ENCODE measurements around the gene CDH24. TPM values are rescaled to one million over a fixed set of nuclear protein-coding genes. Genes with fewer than 3 reads are reported as not detected.
A peak's percentile ranks its signal among the peaks of the same experiment; 100 is the strongest.

Gene CDH24
- total and polyA plus RNA-seq, 8 donors: 6.1 to 14.8 (median 11.3) TPM

- no peak overlapping the region for H3K4me3 ChIP-seq
- H3K36me3 ChIP-seq: peaks cover 0 to 19% of the 10 kb centered on the region in 2 donors
- ATAC-seq (no peak), DNase-seq (no peak)
- H3K27me3 ChIP-seq: no peaks in the 10 kb centered on the region
- intact Hi-C loops (cut with DNase I): no loop called here
- peak overlapping the region in 1 of 2 donors; percentile 23 for H3K27ac ChIP-seq
- H3K4me1 ChIP-seq: peaks cover 5 to 44% of the 10 kb centered on the region in 2 donors
- TF ChIP-seq CTCF (IDR thresholded peaks at IDR 0.05): no peak
- H3K9me3 ChIP-seq: no peaks in the 10 kb centered on the region
Observed at GRCh38 chr14:23099212-23099861, 42.0 kb upstream of the CDH24 start.

GRCh38 chr14:23097786-23098185, 40.5 kb upstream of the CDH24 start:
- intact Hi-C loops (cut with DNase I): no loop called here
- H3K4me1 ChIP-seq: peaks cover 15 to 55% of the 10 kb centered on the region in 2 donors
- no peak for ATAC-seq
- no peak overlapping the region for H3K4me3 ChIP-seq
- DNase-seq: no peak
- peaks cover 0 to 24% of the 10 kb centered on the region in 2 donors for H3K36me3 ChIP-seq
- no peak overlapping the region for H3K27ac ChIP-seq
- H3K27me3 ChIP-seq: no peaks in the 10 kb centered on the region
- no peaks in the 10 kb centered on the region for H3K9me3 ChIP-seq
- no peak for TF ChIP-seq CTCF (IDR thresholded peaks at IDR 0.05)

GRCh38 chr14:23095196-23096108, 38.1 kb upstream of the CDH24 start, which contains the start of gene C14orf119:
TSS of gene C14orf119 (plus strand) at chr14:23095505. CDS start at chr14:23097659, 2,154 bp downstream.
- Histone ChIP-seq H3K9me3 (no peaks in the 10 kb centered on the region), H3K4me1 (peaks cover 15 to 72% of the 10 kb centered on the region in 2 donors), H3K4me3 (peak within 1 kb of the TSS; percentile 79 to 93), H3K27ac (peak within 1 kb of the TSS; percentile 96 to 98), H3K27me3 (no peaks in the 10 kb centered on the region), H3K36me3 (peaks cover 0 to 47% of the 10 kb centered on the region in 2 donors)
- peak; percentile 95 to 100 (median 100) for DNase-seq
- ATAC-seq: peak; percentile 93
- intact Hi-C loops (cut with DNase I): no loop called here
- TF ChIP-seq CTCF (IDR thresholded peaks at IDR 0.05): no peak

GRCh38 chr14:23094666-23095195, 37.4 kb upstream of the CDH24 start, which contains the start of gene ACIN1:
TSS of gene ACIN1 (minus strand) at chr14:23095136. CDS start at chr14:23095112, 24 bp downstream.
- H3K4me1 ChIP-seq: peaks cover 15 to 78% of the 10 kb centered on the region in 2 donors
- no peaks in the 10 kb centered on the region for H3K9me3 ChIP-seq
- intact Hi-C loops (cut with DNase I): no loop called here
- peaks cover 0 to 55% of the 10 kb centered on the region in 2 donors for H3K36me3 ChIP-seq
- TF ChIP-seq CTCF (IDR thresholded peaks at IDR 0.05): no peak
- DNase-seq (peak; percentile 80 to 97 (median 90)), ATAC-seq (peak; percentile 61)
- no peaks in the 10 kb centered on the region for H3K27me3 ChIP-seq
- H3K4me3 ChIP-seq: peak within 1 kb of the TSS; percentile 79 to 93
- peak within 1 kb of the TSS; percentile 96 to 98 for H3K27ac ChIP-seq
